ENCODE measurements around the gene FOXN4.
A peak's percentile ranks its signal among the peaks of the same experiment; 100 is the strongest.

The FOXN4 gene

DNA sequence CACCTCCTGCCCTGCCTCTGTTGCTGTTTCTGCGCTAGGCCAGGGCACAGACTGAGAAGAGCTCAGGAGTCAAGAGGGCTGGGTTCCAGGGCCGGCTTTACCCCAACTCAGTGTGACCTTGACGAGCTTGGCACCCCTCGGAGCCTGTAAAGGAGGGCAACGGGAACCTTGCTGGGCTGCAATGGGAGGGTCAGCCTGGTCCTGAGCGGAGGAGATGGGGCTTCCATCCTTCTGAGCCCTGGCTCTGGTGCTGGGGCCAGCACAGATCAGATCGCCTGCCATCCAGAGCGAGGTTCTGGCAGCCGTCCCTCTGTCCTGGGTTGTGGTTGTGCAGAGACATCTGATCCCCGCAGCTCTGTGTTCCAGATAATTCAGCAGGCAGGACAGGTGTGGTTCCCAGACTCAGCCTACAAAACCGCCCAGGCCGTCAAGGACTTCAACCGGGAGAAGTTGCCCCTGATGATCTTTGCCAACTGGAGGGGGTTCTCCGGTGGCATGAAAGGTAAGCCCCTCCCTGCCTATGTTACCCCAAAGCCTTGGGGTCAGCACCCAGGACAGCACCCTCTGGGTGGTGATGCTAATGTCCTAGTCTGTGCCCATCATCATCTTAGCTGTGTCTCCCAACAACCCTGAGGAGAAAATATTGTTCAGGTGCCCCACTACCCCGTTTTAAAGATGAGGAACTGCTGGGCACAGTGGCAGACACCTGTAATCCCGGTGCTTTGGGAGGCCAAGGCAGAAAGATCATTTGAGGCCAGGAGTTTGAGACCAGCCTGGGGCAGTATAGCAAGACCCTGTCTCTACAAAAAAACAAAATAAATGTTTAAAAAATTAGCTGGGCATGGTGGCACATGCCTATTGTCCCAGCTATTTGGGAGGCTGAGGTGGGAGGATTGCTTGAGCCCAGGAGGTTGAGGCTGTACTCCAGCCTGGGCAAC is 50.2 kb downstream of the FOXN4 start:
- no peak for DNase-seq (ENCODE audit: low read depth)
- TF ChIP-seq POLR2A (IDR thresholded peaks at IDR 0.05; ENCODE audit: extremely low read depth, insufficient read length) = no peak
- no peak for TF ChIP-seq MYC (IDR thresholded peaks at IDR 0.05; ENCODE audit: low read depth, low read length)
- TF ChIP-seq, protein P1, sequence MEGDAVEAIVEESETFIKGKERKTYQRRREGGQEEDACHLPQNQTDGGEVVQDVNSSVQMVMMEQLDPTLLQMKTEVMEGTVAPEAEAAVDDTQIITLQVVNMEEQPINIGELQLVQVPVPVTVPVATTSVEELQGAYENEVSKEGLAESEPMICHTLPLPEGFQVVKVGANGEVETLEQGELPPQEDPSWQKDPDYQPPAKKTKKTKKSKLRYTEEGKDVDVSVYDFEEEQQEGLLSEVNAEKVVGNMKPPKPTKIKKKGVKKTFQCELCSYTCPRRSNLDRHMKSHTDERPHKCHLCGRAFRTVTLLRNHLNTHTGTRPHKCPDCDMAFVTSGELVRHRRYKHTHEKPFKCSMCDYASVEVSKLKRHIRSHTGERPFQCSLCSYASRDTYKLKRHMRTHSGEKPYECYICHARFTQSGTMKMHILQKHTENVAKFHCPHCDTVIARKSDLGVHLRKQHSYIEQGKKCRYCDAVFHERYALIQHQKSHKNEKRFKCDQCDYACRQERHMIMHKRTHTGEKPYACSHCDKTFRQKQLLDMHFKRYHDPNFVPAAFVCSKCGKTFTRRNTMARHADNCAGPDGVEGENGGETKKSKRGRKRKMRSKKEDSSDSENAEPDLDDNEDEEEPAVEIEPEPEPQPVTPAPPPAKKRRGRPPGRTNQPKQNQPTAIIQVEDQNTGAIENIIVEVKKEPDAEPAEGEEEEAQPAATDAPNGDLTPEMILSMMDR (IDR thresholded peaks at IDR 0.05; ENCODE audit: low read depth, low read length) = no peak
- TF ChIP-seq, protein P2, sequence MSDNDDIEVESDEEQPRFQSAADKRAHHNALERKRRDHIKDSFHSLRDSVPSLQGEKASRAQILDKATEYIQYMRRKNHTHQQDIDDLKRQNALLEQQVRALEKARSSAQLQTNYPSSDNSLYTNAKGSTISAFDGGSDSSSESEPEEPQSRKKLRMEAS (IDR thresholded peaks at IDR 0.05; ENCODE audit: low read depth, low read length) = no peak

DNA sequence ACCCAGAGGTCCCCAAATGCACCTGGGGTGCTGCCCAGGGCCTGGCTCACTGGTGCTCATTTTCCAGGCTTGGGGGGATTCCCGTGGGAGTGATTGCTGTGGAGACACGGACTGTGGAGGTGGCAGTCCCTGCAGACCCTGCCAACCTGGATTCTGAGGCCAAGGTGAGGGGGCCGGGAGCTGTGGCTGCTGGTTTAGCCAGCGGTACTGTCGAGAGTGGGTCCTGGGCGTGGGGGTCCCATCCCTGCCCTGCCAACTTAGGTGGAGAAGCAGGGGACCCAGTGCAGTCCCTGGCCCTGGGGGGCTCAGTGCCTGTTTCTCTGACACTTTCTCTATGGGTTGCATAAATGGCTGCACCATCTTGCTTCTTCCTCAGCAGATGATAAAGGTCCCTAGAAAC is 50.9 kb downstream of the FOXN4 start:
- no peak for DNase-seq (ENCODE audit: low read depth)
- H3K4me3 ChIP-seq (ENCODE audit: low read depth, low read length) = no peak overlapping the region
- TF ChIP-seq MYC (IDR thresholded peaks at IDR 0.05; ENCODE audit: low read depth, low read length) (no peak), POLR2A (IDR thresholded peaks at IDR 0.05; ENCODE audit: extremely low read depth, insufficient read length) (no peak)
- TF ChIP-seq, protein P1 (IDR thresholded peaks at IDR 0.05; ENCODE audit: low read depth, low read length) = no peak
- TF ChIP-seq, protein P2 (IDR thresholded peaks at IDR 0.05; ENCODE audit: low read depth, low read length) = no peak

More for the DNA sequence above, 50.2 kb downstream of the FOXN4 start:
- H3K4me3 ChIP-seq (ENCODE audit: low read depth, low read length) = no peak overlapping the region

DNA sequence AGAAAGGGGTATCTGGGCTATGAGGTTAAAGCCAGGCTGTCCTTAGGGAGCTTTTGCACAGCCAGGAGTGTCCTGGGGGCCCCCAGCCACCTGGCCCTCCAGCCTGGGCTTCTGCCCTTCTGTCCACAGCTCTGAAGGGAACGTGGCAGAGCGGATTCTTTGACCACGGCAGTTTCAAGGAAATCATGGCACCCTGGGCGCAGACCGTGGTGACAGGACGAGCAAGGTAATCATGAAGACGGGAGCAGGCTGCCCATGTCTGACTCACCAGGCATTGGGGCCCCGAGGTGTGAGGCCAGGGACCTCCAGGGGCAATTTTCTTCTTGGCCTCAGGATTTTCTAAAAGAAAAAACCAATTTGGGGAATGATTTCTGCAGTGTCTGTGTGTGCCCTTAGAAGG is 53.1 kb downstream of the FOXN4 start:
- TF ChIP-seq, protein P2 (IDR thresholded peaks at IDR 0.05; ENCODE audit: low read depth, low read length) = no peak
- no peak for TF ChIP-seq POLR2A (IDR thresholded peaks at IDR 0.05; ENCODE audit: extremely low read depth, insufficient read length)
- TF ChIP-seq MYC (IDR thresholded peaks at IDR 0.05; ENCODE audit: low read depth, low read length) = no peak
- TF ChIP-seq, protein P1 (IDR thresholded peaks at IDR 0.05; ENCODE audit: low read depth, low read length) = no peak
- no peak overlapping the region for H3K4me3 ChIP-seq (ENCODE audit: low read depth, low read length)
- no peak for DNase-seq (ENCODE audit: low read depth)

DNA sequence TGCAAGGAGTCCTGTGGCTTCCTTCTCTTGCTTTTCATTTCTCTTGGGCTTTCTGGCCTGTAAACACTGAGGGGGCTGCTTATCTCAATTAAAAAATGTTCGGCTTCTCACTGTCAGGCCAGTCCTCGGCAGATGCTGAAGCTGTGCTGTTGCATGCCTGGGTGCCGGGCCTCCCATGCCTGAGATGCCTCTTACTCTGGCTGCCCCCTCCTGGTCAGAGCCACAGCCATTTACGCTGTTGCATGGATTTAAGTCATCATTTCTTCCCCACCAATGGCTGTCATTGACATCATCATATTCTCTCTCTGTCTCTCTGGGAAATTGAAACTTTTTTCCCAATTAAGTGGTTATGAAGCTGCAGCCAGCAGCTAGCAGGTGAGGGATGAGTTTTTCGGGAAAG is 53.7 kb downstream of the FOXN4 start:
- H3K4me3 ChIP-seq (ENCODE audit: low read depth, low read length) = no peak overlapping the region
- TF ChIP-seq, protein P1 (IDR thresholded peaks at IDR 0.05; ENCODE audit: low read depth, low read length) = peak; percentile 24
- TF ChIP-seq, protein P2 (IDR thresholded peaks at IDR 0.05; ENCODE audit: low read depth, low read length) = 0 out of 2 replicates have a peak, but pooled peaks have one; percentile 11
- TF ChIP-seq POLR2A (IDR thresholded peaks at IDR 0.05; ENCODE audit: extremely low read depth, insufficient read length) (no peak), MYC (IDR thresholded peaks at IDR 0.05; ENCODE audit: low read depth, low read length) (no peak)
- peak; percentile 49 for DNase-seq (ENCODE audit: low read depth)

DNA sequence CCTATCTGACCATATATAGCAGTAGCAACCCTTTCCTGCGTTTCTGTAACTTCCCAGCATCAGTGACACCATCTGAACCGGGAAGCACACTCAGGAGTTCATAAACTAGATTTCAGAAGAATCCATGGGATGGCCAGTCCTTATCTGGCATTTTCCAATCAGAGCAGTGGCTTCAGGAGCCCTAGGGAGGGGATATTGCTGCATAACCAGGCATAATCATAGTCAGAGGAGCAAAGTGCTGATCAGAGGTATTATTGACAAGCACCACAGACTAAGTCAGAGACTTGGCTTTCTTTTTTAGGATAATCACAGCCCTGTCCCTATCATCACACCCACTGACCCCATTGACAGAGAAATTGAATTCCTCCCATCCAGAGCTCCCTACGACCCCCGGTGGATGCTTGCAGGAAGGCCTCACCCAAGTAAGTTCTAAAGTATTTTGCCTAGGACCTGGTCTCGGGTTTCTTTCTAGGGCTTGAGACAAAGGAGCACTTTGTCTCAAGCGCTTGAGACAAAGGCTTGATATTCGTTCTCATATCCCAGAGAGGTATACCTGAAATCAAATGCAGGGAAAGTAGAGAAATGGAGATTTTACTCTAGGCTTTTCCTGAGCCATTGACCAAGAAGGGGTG is 55.1 kb downstream of the FOXN4 start:
- no peak for DNase-seq (ENCODE audit: low read depth)
- TF ChIP-seq, protein P2 (IDR thresholded peaks at IDR 0.05; ENCODE audit: low read depth, low read length) = no peak
- TF ChIP-seq, protein P1 (IDR thresholded peaks at IDR 0.05; ENCODE audit: low read depth, low read length) = no peak
- TF ChIP-seq MYC (IDR thresholded peaks at IDR 0.05; ENCODE audit: low read depth, low read length) (no peak), POLR2A (IDR thresholded peaks at IDR 0.05; ENCODE audit: extremely low read depth, insufficient read length) (no peak)
- no peak overlapping the region for H3K4me3 ChIP-seq (ENCODE audit: low read depth, low read length)

Data from NB4 (cell line).